Gastrocnemius medialis (tissue), 4 donors: Measurements from ENCODE around the gene C1orf141. TPM values are rescaled to one million over a fixed set of nuclear protein-coding genes. Genes with fewer than 3 reads are reported as not detected.

Experiments used
- ATAC-seq, 2 donors: fragments of 150-250 bp; one replicate each; pipeline ENCODE4 v1.9.1; 2016
- DNase-seq, 2 donors: peaks; one replicate each; pipeline ENCODE4 v3.0.0-alpha.2; 2019
- H3K27ac ChIP-seq, 4 donors: fragments of 200-600 bp; sonication (generic); 1 replicate in 1 of 4; 2 replicates in 3 of 4; pipeline ENCODE4 v1.5.1; 2016 to 2018; ENCODE audit warnings: mild to moderate bottlenecking in 2 of 4, moderate library complexity in 1 of 4
- H3K27me3 ChIP-seq, 3 donors: fragments of 200-600 bp; sonication (generic) in 2 of 3; 1 replicate in 1 of 3; 2 replicates in 2 of 3; pipeline versions ENCODE4 v1.5.1 to v1.6.0; 2016 to 2019; ENCODE audit warnings: mild to moderate bottlenecking in 1 of 3, moderate library complexity in 1 of 3
- H3K36me3 ChIP-seq, 2 donors: fragments of 200-600 bp; sonication (generic) in 1 of 2; one replicate each; pipeline ENCODE4 v1.5.1; 2017 to 2018
- H3K4me1 ChIP-seq, 2 donors: fragments of 200-600 bp; sonication (generic) in 1 of 2; one replicate each; pipeline ENCODE4 v1.5.1; 2016 to 2017; ENCODE audit warnings: mild to moderate bottlenecking in 2 of 2
- H3K4me3 ChIP-seq, 4 donors: fragments of 200-600 bp; sonication (generic) in 3 of 4; 1 replicate in 1 of 4; 2 replicates in 3 of 4; pipeline ENCODE4 v1.5.1; 2016 to 2019; ENCODE audit warnings: mild to moderate bottlenecking in 2 of 4
- H3K9me3 ChIP-seq, 3 donors: fragments of 200-600 bp; sonication (generic) in 2 of 3; 1 replicate in 1 of 3; 2 replicates in 2 of 3; pipeline ENCODE4 v1.5.1; 2016 to 2019
- POLR2A ChIP-seq, 2 donors: fragments of 450-650 bp; IDR thresholded peaks; one replicate each; pipeline ENCODE4 v1.6.1; 2017; ENCODE audit warnings: antibody characterized with exemption in 2 of 2, mild to moderate bottlenecking in 2 of 2, moderate library complexity in 2 of 2
- in situ Hi-C, 4 donors: fragments of 200-750 bp; cut with MboI; loops; one replicate each; pipeline versions ENCODE4 v1.15.0 to v1.8.0; 2017; ENCODE audit warnings: low sequenced_read_pairs in 4 of 4
- intact Hi-C: fragments of 100-400 bp; cut with DNase I; formaldehyde crosslinking; loops from one replicate; pipeline ENCODE4 v1.15.1; 2023; ENCODE audit warnings: low total_unique reads
- total RNA-seq, 4 donors: library from RNA; depleted of rRNA; stranded (reverse); fragments of >200 nt; gene quantifications; one replicate each; pipeline versions ENCODE4 v1.1.0 to v1.2.3, GENCODE V29; 2016
- TF ChIP-seq, protein P1 (sequence below), 5 experiments: fragments of 450-650 bp in 3 of 5; fragments of 200-600 bp in 2 of 5; sonication (generic) in 2 of 5; IDR thresholded peaks in 4 of 5; conservative IDR thresholded peaks in 1 of 5; 1 replicate in 4 of 5; 2 replicates in 1 of 5; pipeline ENCODE4 v1.5.1; 2016 to 2019; ENCODE audit warnings: antibody characterized with exemption in 5 of 5, mild to moderate bottlenecking in 3 of 5, moderate library complexity in 3 of 5

Gene C1orf141
- total RNA-seq, 4 donors from 2014 or later, result not detected

GRCh38 chr1:67166196-67166595, 31.4 kb upstream of the C1orf141 start, which contains the start of gene IL23R:
TSS of gene IL23R (plus strand) at chr1:67166454. CDS start at chr1:67168121, 1,667 bp downstream.
- Histone ChIP-seq H3K4me1 (no peaks in the 10 kb centered on the region), H3K36me3 (no peaks in the 10 kb centered on the region), H3K9me3 (no peaks in the 10 kb centered on the region), H3K4me3 (no peak within 1 kb of the TSS), H3K27ac (no peak within 1 kb of the TSS), H3K27me3 (no peaks in the 10 kb centered on the region)
- intact Hi-C loops (no loop called here), in situ Hi-C loops (no loop called here)
- TF ChIP-seq POLR2A (IDR thresholded peaks at IDR 0.05), result no peak
- TF ChIP-seq, protein P1, sequence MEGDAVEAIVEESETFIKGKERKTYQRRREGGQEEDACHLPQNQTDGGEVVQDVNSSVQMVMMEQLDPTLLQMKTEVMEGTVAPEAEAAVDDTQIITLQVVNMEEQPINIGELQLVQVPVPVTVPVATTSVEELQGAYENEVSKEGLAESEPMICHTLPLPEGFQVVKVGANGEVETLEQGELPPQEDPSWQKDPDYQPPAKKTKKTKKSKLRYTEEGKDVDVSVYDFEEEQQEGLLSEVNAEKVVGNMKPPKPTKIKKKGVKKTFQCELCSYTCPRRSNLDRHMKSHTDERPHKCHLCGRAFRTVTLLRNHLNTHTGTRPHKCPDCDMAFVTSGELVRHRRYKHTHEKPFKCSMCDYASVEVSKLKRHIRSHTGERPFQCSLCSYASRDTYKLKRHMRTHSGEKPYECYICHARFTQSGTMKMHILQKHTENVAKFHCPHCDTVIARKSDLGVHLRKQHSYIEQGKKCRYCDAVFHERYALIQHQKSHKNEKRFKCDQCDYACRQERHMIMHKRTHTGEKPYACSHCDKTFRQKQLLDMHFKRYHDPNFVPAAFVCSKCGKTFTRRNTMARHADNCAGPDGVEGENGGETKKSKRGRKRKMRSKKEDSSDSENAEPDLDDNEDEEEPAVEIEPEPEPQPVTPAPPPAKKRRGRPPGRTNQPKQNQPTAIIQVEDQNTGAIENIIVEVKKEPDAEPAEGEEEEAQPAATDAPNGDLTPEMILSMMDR (IDR thresholded peaks at IDR 0.05 in 4 of 5, conservative IDR thresholded peaks at IDR 0.05 in 1 of 5), result no peak
- DNase-seq, result no peak
- no peak for ATAC-seq

GRCh38 chr1:67165468-67166041, 30.8 kb upstream of the C1orf141 start:
- no peaks in the 10 kb centered on the region for H3K27me3 ChIP-seq
- no peaks in the 10 kb centered on the region for H3K9me3 ChIP-seq
- no peaks in the 10 kb centered on the region for H3K4me1 ChIP-seq
- H3K36me3 ChIP-seq, result no peaks in the 10 kb centered on the region
- TF ChIP-seq POLR2A (IDR thresholded peaks at IDR 0.05), result no peak
- TF ChIP-seq, protein P1 (IDR thresholded peaks at IDR 0.05 in 4 of 5, conservative IDR thresholded peaks at IDR 0.05 in 1 of 5), result no peak
- no peak for ATAC-seq
- no peak for DNase-seq
- intact Hi-C loops, result no loop called here
- in situ Hi-C loops, result no loop called here
- no peak overlapping the region for H3K27ac ChIP-seq
- no peak overlapping the region for H3K4me3 ChIP-seq

DNA sequence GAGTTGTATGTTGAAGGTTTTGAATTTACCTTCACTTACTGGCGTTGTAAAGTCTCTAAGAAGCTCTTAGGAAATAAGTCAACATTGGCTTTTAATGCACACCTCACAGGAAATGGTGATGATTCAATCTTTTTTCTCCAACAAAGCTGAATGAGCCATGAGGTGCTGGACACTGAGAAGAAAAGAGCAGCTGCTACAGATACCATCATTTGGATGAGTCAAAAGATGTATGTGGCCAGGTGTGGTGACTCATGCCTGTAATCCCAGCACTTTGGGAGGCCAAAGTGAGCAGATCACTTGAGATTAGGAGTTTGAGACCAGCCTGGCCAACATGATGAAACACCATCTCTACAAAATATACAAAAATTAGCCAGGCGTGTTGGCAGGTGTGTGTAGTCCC, 28.2 kb upstream of the C1orf141 start:
- Histone ChIP-seq H3K4me3 (no peak overlapping the region), H3K36me3 (no peaks in the 10 kb centered on the region), H3K27me3 (no peaks in the 10 kb centered on the region), H3K9me3 (no peaks in the 10 kb centered on the region), H3K4me1 (no peaks in the 10 kb centered on the region), H3K27ac (no peak overlapping the region)
- in situ Hi-C loops (no loop called here), intact Hi-C loops (no loop called here)
- ATAC-seq (no peak), DNase-seq (no peak)
- TF ChIP-seq, protein P1 (IDR thresholded peaks at IDR 0.05 in 4 of 5, conservative IDR thresholded peaks at IDR 0.05 in 1 of 5), result no peak
- no peak for TF ChIP-seq POLR2A (IDR thresholded peaks at IDR 0.05)

- TF ChIP-seq, protein P1 (IDR thresholded peaks at IDR 0.05 in 4 of 5, conservative IDR thresholded peaks at IDR 0.05 in 1 of 5), result no peak
- TF ChIP-seq POLR2A (IDR thresholded peaks at IDR 0.05), result no peak
- H3K27ac ChIP-seq, result no peak overlapping the region
- ATAC-seq, result no peak
- no peaks in the 10 kb centered on the region for H3K36me3 ChIP-seq
- intact Hi-C loops (no loop called here), in situ Hi-C loops (no loop called here)
- no peak for DNase-seq
- H3K4me3 ChIP-seq, result no peak overlapping the region
- H3K27me3 ChIP-seq, result no peaks in the 10 kb centered on the region
- no peaks in the 10 kb centered on the region for H3K4me1 ChIP-seq
- no peaks in the 10 kb centered on the region for H3K9me3 ChIP-seq
These were observed 24.5 kb upstream of the C1orf141 start for GRCh38 chr1:67159233-67159632.

GRCh38 chr1:67158401-67158800, 23.6 kb upstream of the C1orf141 start:
- H3K36me3 ChIP-seq, result no peaks in the 10 kb centered on the region
- H3K4me1 ChIP-seq, result no peaks in the 10 kb centered on the region
- DNase-seq, result no peak
- intact Hi-C loops, result no loop called here
- H3K9me3 ChIP-seq, result no peaks in the 10 kb centered on the region
- no peak for ATAC-seq
- no peak overlapping the region for H3K4me3 ChIP-seq
- H3K27me3 ChIP-seq, result no peaks in the 10 kb centered on the region
- in situ Hi-C loops, result no loop called here
- TF ChIP-seq, protein P1 (IDR thresholded peaks at IDR 0.05 in 4 of 5, conservative IDR thresholded peaks at IDR 0.05 in 1 of 5), result no peak
- no peak for TF ChIP-seq POLR2A (IDR thresholded peaks at IDR 0.05)
- no peak overlapping the region for H3K27ac ChIP-seq
